Calu3 (cell line): ENCODE measurements around the gene AKT3. TPM values are rescaled to one million over a fixed set of nuclear protein-coding genes. Genes with fewer than 3 reads are reported as not detected.
"Not testable (repeated sequence)": the region's sequence is repeated elsewhere in the genome, so short reads cannot be mapped to it uniquely, and the experiment has no call there.

Source experiments
- BruUV-seq: library from RNA; stranded (reverse); fragments of 400-500 nt; replicated peaks from 2 replicates; lab custom pipeline; 2021; lab: Mats Ljungman, UMichigan
- CTCF ChIA-PET: fragments of 300-600 bp; sonication (Branson Sonifier 250); formaldehyde crosslinking; loops from one replicate; lab custom pipeline; 2022; ENCODE audit warnings: antibody characterized with exemption; lab: Charles Lee
- DNase-seq: peaks from one replicate; pipeline ENCODE4 v3.0.0; 2022
- H3K27ac Mint-ChIP-seq: one replicate; pipeline ENCODE4 v1.8.0; 2022; ENCODE audit warnings: mixed read lengths; ENCODE audit not compliant: unreplicated experiment
- H3K27me3 Mint-ChIP-seq: one replicate; pipeline ENCODE4 v1.8.0; 2022; ENCODE audit warnings: mixed read lengths; ENCODE audit not compliant: unreplicated experiment
- H3K36me3 Mint-ChIP-seq: one replicate; pipeline ENCODE4 v1.8.0; 2022; ENCODE audit warnings: mild to moderate bottlenecking, moderate library complexity, mixed read lengths; ENCODE audit not compliant: insufficient read depth, unreplicated experiment
- H3K4me1 Mint-ChIP-seq: one replicate; pipeline ENCODE4 v1.8.0; 2022; ENCODE audit warnings: mild to moderate bottlenecking, low read depth, mixed read lengths; ENCODE audit not compliant: unreplicated experiment
- H3K4me3 Mint-ChIP-seq: one replicate; pipeline ENCODE4 v1.8.0; 2022; ENCODE audit warnings: mild to moderate bottlenecking, low read depth, moderate library complexity, mixed read lengths; ENCODE audit not compliant: unreplicated experiment
- H3K9me3 Mint-ChIP-seq: one replicate; pipeline ENCODE4 v1.8.0; 2022; ENCODE audit warnings: low read depth, mixed read lengths; ENCODE audit not compliant: unreplicated experiment
- CTCF ChIP-seq: fragments of 200-600 bp; IDR thresholded peaks from one replicate; pipeline ENCODE4 v1.8.0; 2022; ENCODE audit warnings: antibody characterized with exemption; ENCODE audit not compliant: unreplicated experiment
- intact Hi-C: fragments of 100-400 bp; cut with micrococcal nuclease; formaldehyde crosslinking; loops from one replicate; pipeline ENCODE4 v1.10.0; 2022; ENCODE audit not compliant: unreplicated experiment
- total RNA-seq: library from RNA; stranded (reverse); gene quantifications from 2 replicates; pipeline ENCODE4 v1.2.3, GENCODE V29; 2022

Gene AKT3
- total RNA-seq, 1 experiment from 2014 or later = 81.2 TPM

GRCh38 chr1:243882276-243882675 lies 32.2 kb upstream of the AKT3 start:
- Mint-ChIP-seq H3K4me1 (peaks cover 9% of the 10 kb centered on the region), H3K9me3 (peaks cover 2% of the 10 kb centered on the region), H3K27me3 (no peaks in the 10 kb centered on the region), H3K4me3 (no peak overlapping the region), H3K36me3 (no peaks in the 10 kb centered on the region), H3K27ac (no peak overlapping the region)
- no peak for TF ChIP-seq CTCF
- BruUV-seq = no TSS peak
- no peak for DNase-seq
- intact Hi-C loops = no loop called here
- CTCF ChIA-PET = no interaction called here

GRCh38 chr1:243877058-243877457 lies 27.0 kb upstream of the AKT3 start:
- H3K36me3 Mint-ChIP-seq, BruUV-seq, DNase-seq, H3K4me1 Mint-ChIP-seq, H3K9me3 Mint-ChIP-seq, H3K4me3 Mint-ChIP-seq, H3K27me3 Mint-ChIP-seq, intact Hi-C loops, CTCF ChIA-PET, H3K27ac Mint-ChIP-seq: not testable (repeated sequence)

GRCh38 chr1:243855616-243856318 lies 5.7 kb upstream of the AKT3 start:
- CTCF ChIA-PET = no interaction called here
- no peak for DNase-seq
- Mint-ChIP-seq H3K9me3 (no peaks in the 10 kb centered on the region), H3K4me3 (no peak overlapping the region), H3K4me1 (peaks cover 13% of the 10 kb centered on the region), H3K27ac (no peak overlapping the region), H3K36me3 (peaks cover 8% of the 10 kb centered on the region), H3K27me3 (peaks cover 32% of the 10 kb centered on the region)
- intact Hi-C loops = no loop called here
- BruUV-seq = no TSS peak
- no peak for TF ChIP-seq CTCF

GRCh38 chr1:243851765-243852164 lies 1.7 kb upstream of the AKT3 start:
- Mint-ChIP-seq H3K27me3 (no peaks in the 10 kb centered on the region), H3K9me3 (no peaks in the 10 kb centered on the region), H3K36me3 (peaks cover 27% of the 10 kb centered on the region), H3K4me3 (peak overlapping the region; percentile 96), H3K4me1 (peaks cover 24% of the 10 kb centered on the region), H3K27ac (peak overlapping the region; percentile 84)
- BruUV-seq = no TSS peak
- CTCF ChIA-PET = no interaction called here
- no peak for TF ChIP-seq CTCF
- intact Hi-C loops = loop anchor here (5.0 kb wide), 1 partner anchor 76 kb away; no protein-coding TSS in a partner anchor
- no peak for DNase-seq

- CTCF ChIA-PET = no interaction called here
- DNase-seq = no peak
- Mint-ChIP-seq H3K27me3 (no peaks in the 10 kb centered on the region), H3K4me1 (peaks cover 24% of the 10 kb centered on the region), H3K36me3 (peaks cover 27% of the 10 kb centered on the region), H3K9me3 (no peaks in the 10 kb centered on the region), H3K27ac (peak overlapping the region; percentile 84), H3K4me3 (peak overlapping the region; percentile 96)
- TSS peak; percentile 80 for BruUV-seq
- intact Hi-C loops = loop anchor here (5.0 kb wide), 1 partner anchor 76 kb away; no protein-coding TSS in a partner anchor
- no peak for TF ChIP-seq CTCF
Observed at GRCh38 chr1:243851257-243851756, 1.3 kb upstream of the AKT3 start.
